T-helper 17 cell (primary cell): ENCODE measurements around the gene SH3RF3. TPM values are rescaled to one million over a fixed set of nuclear protein-coding genes. Genes with fewer than 3 reads are reported as not detected.
A peak's percentile ranks its signal among the peaks of the same experiment; 100 is the strongest.

Experiments
- ATAC-seq: fragments of 150-1000 bp; cut with Tn5 transposase; 2 replicates; pipeline ENCODE4 v1.10.0; 2021; ENCODE audit warnings: mild to moderate bottlenecking, moderate library complexity
- DNase-seq, 3 donors: peaks; one replicate each; pipeline versions ENCODE4 v3.0.0 to v3.0.0-alpha.2; 2020 to 2021
- H3K9me3 ChIP-seq: one replicate; pipeline ENCODE4 v1.7.0; 2013; ENCODE audit warnings: low read length, mild to moderate bottlenecking; ENCODE audit not compliant: control insufficient read depth, poor library complexity, severe bottlenecking
- H3K27ac Mint-ChIP-seq: one replicate; pipeline ENCODE4 v1.8.0; 2022; ENCODE audit warnings: mild to moderate bottlenecking, moderate library complexity, mixed read lengths
- H3K27me3 Mint-ChIP-seq: one replicate; pipeline ENCODE4 v1.8.0; 2022; ENCODE audit warnings: mixed read lengths
- H3K36me3 Mint-ChIP-seq: one replicate; pipeline ENCODE4 v1.8.0; 2022; ENCODE audit warnings: low read depth, mixed read lengths
- H3K4me1 Mint-ChIP-seq: one replicate; pipeline ENCODE4 v1.8.0; 2022; ENCODE audit warnings: mild to moderate bottlenecking, mixed read lengths
- H3K4me3 Mint-ChIP-seq: one replicate; pipeline ENCODE4 v1.8.0; 2022; ENCODE audit warnings: mild to moderate bottlenecking, moderate library complexity, mixed read lengths
- total RNA-seq, 4 donors: library from RNA in 2 of 4; stranded (reverse) in 2 of 4; gene quantifications; one replicate each; pipeline ENCODE4 v1.2.3 and lab custom pipeline; 2022 to 2026

SH3RF3 gene
- total RNA-seq, 2 donors from 2014 or later = 0.16 to 0.27 TPM

- Mint-ChIP-seq H3K4me3 (no peak overlapping the region), H3K27me3 (peaks cover 51% of the 10 kb centered on the region), H3K36me3 (peaks cover 2% of the 10 kb centered on the region), H3K4me1 (peaks cover 6% of the 10 kb centered on the region), H3K27ac (no peak overlapping the region)
- ATAC-seq (no peak), DNase-seq (no peak)
- H3K9me3 ChIP-seq = no peaks in the 10 kb centered on the region
Measured at GRCh38 chr2:109234355-109234754, 105.3 kb downstream of the SH3RF3 start.

DNA sequence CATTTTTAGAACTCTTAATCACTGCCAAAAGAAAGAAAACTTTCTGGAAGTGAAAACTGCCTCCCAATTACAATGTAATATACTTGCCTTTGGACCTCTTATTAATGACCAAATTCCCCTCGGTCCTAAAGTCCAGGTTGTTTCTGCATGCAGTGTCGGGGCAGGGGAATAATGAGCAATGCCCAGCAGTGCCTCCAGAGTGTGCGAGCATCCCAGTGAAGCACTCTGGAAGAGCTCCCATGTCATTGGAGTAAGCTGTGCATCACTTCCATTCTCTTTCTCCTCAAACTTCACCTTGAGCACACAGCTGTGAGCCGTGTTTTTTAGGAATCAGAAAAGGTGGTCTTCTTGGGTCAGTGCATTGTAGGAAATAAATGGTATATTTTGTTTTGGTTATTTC is 107.1 kb downstream of the SH3RF3 start:
- Mint-ChIP-seq H3K27me3 (peaks cover 39% of the 10 kb centered on the region), H3K27ac (no peak overlapping the region), H3K4me3 (no peak overlapping the region), H3K36me3 (peaks cover 2% of the 10 kb centered on the region), H3K4me1 (peaks cover 12% of the 10 kb centered on the region)
- H3K9me3 ChIP-seq = no peaks in the 10 kb centered on the region
- DNase-seq (no peak), ATAC-seq (no peak)

- ATAC-seq (no peak), DNase-seq (no peak)
- no peak overlapping the region for H3K4me3 Mint-ChIP-seq
- H3K27ac Mint-ChIP-seq = peak overlapping the region; percentile 16
- H3K27me3 Mint-ChIP-seq = peaks cover 24% of the 10 kb centered on the region
- H3K4me1 Mint-ChIP-seq = peaks cover 12% of the 10 kb centered on the region
- peaks cover 2% of the 10 kb centered on the region for H3K36me3 Mint-ChIP-seq
- no peaks in the 10 kb centered on the region for H3K9me3 ChIP-seq
Measured at GRCh38 chr2:109237792-109238191, 108.8 kb downstream of the SH3RF3 start.

- H3K36me3 Mint-ChIP-seq = peaks cover 2% of the 10 kb centered on the region
- DNase-seq (no peak), ATAC-seq (peak; percentile 79)
- H3K27me3 Mint-ChIP-seq = peaks cover 26% of the 10 kb centered on the region
- H3K4me1 Mint-ChIP-seq = peaks cover 14% of the 10 kb centered on the region
- peak overlapping the region; percentile 16 for H3K27ac Mint-ChIP-seq
- no peak overlapping the region for H3K4me3 Mint-ChIP-seq
- no peaks in the 10 kb centered on the region for H3K9me3 ChIP-seq
Measured at GRCh38 chr2:109238580-109238979, 109.6 kb downstream of the SH3RF3 start.

GRCh38 chr2:109239720-109240119 is 110.7 kb downstream of the SH3RF3 start:
- H3K9me3 ChIP-seq = no peaks in the 10 kb centered on the region
- DNase-seq (no peak), ATAC-seq (no peak)
- H3K36me3 Mint-ChIP-seq = peaks cover under 1% of the 10 kb centered on the region
- H3K4me1 Mint-ChIP-seq = peaks cover 14% of the 10 kb centered on the region
- no peak overlapping the region for H3K4me3 Mint-ChIP-seq
- H3K27ac Mint-ChIP-seq = no peak overlapping the region
- H3K27me3 Mint-ChIP-seq = peaks cover 22% of the 10 kb centered on the region

DNA sequence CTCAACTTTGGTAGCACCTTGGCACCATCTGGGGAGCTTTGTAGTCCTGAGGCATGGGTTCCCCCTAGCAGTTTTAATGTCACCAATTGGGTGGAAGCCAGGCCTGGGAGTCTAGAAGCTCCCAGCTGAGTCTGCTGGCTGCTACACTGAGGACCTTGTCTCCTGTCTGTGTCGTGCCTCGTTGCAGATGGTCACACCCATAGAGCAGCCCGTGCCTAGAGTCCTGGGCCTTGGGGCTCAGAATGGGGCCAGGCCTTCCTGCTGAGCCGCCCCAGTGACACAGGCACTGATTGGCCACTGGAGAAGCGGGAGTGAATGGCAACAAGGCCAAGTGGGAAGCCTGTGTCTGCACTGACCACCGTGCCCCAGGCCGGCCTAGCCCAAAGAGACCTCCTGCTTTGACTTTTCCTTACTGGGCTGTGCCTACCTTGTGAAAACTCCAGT is 113.2 kb downstream of the SH3RF3 start:
- no peak for ATAC-seq
- peaks cover 14% of the 10 kb centered on the region for H3K4me1 Mint-ChIP-seq

GRCh38 chr2:109242654-109243331 is 113.8 kb downstream of the SH3RF3 start:
- H3K4me1 Mint-ChIP-seq = peaks cover 14% of the 10 kb centered on the region
- DNase-seq (no peak), ATAC-seq (no peak)
- H3K36me3 Mint-ChIP-seq = no peaks in the 10 kb centered on the region
- no peaks in the 10 kb centered on the region for H3K9me3 ChIP-seq
- H3K27me3 Mint-ChIP-seq = peaks cover 25% of the 10 kb centered on the region
- H3K27ac Mint-ChIP-seq = no peak overlapping the region
- no peak overlapping the region for H3K4me3 Mint-ChIP-seq

More for the DNA sequence above, 113.2 kb downstream of the SH3RF3 start:
- Mint-ChIP-seq H3K27me3 (peaks cover 19% of the 10 kb centered on the region), H3K27ac (no peak overlapping the region), H3K4me3 (no peak overlapping the region), H3K36me3 (no peaks in the 10 kb centered on the region)
- DNase-seq = no peak
- H3K9me3 ChIP-seq = no peaks in the 10 kb centered on the region

DNA sequence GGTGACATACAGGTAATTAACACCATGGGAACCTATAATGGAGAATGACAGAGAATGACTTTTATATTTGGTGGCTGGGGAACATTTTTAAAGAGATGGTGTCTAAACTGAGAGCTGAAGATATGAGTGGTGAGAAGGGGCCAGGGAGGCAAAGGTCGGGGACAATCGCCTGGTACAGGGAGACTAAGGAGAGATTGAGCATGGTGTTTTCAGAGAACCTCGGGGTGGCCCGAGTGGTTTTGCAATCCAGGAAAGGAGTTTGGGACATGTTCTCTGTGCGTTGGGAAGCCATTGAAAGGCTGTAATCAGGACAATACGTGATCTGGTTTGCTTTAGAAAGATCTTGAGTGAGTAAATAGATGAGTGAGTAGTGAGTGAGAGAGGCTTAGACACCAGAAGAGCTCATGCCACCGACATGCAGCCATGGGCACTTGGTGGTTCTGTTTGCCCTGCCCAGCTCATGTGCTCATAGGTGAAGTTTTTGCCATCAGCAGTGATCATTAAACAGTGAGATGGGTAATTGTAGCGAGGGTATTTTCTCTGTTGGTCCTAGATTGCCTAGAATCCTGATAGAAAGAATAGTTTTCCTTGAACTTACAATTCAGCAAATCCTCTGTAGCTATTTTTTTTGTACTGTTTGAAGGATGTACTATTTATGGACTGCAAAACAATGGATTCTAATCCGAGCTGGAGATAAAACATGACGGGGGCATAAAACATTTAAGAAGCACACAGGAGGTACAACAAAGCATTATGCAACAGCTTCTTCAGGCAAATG is 114.7 kb downstream of the SH3RF3 start:
- H3K9me3 ChIP-seq = no peaks in the 10 kb centered on the region
- H3K4me1 Mint-ChIP-seq = peaks cover 12% of the 10 kb centered on the region
- H3K27ac Mint-ChIP-seq = no peak overlapping the region
- H3K27me3 Mint-ChIP-seq = peaks cover 31% of the 10 kb centered on the region
- H3K4me3 Mint-ChIP-seq = no peak overlapping the region
- peaks cover 2% of the 10 kb centered on the region for H3K36me3 Mint-ChIP-seq
- ATAC-seq (no peak), DNase-seq (no peak)

GRCh38 chr2:109244304-109244582 is 115.2 kb downstream of the SH3RF3 start:
- H3K4me1 Mint-ChIP-seq = peaks cover 10% of the 10 kb centered on the region
- H3K27me3 Mint-ChIP-seq = peaks cover 31% of the 10 kb centered on the region
- no peaks in the 10 kb centered on the region for H3K9me3 ChIP-seq
- DNase-seq = no peak
- H3K27ac Mint-ChIP-seq = no peak overlapping the region
- H3K36me3 Mint-ChIP-seq = peaks cover 2% of the 10 kb centered on the region
- ATAC-seq = no peak
- H3K4me3 Mint-ChIP-seq = no peak overlapping the region

- H3K9me3 ChIP-seq = no peaks in the 10 kb centered on the region
- no peak for DNase-seq
- Mint-ChIP-seq H3K27ac (no peak overlapping the region), H3K27me3 (peaks cover 31% of the 10 kb centered on the region), H3K4me1 (peaks cover 7% of the 10 kb centered on the region), H3K36me3 (peaks cover 2% of the 10 kb centered on the region), H3K4me3 (no peak overlapping the region)
- ATAC-seq = no peak
Measured at GRCh38 chr2:109244750-109245382, 115.9 kb downstream of the SH3RF3 start.

- no peak overlapping the region for H3K27ac Mint-ChIP-seq
- ATAC-seq = no peak
- no peak overlapping the region for H3K4me3 Mint-ChIP-seq
- DNase-seq = no peak
- H3K27me3 Mint-ChIP-seq = peaks cover 31% of the 10 kb centered on the region
- H3K36me3 Mint-ChIP-seq = peaks cover 2% of the 10 kb centered on the region
- peaks cover 4% of the 10 kb centered on the region for H3K4me1 Mint-ChIP-seq
- no peaks in the 10 kb centered on the region for H3K9me3 ChIP-seq
Measured at GRCh38 chr2:109246176-109246575, 117.2 kb downstream of the SH3RF3 start.

- no peaks in the 10 kb centered on the region for H3K9me3 ChIP-seq
- peaks cover 2% of the 10 kb centered on the region for H3K36me3 Mint-ChIP-seq
- DNase-seq (no peak), ATAC-seq (no peak)
- H3K4me3 Mint-ChIP-seq = no peak overlapping the region
- peaks cover 4% of the 10 kb centered on the region for H3K4me1 Mint-ChIP-seq
- no peak overlapping the region for H3K27ac Mint-ChIP-seq
- H3K27me3 Mint-ChIP-seq = peaks cover 31% of the 10 kb centered on the region
Measured at GRCh38 chr2:109246616-109247015, 117.6 kb downstream of the SH3RF3 start.

GRCh38 chr2:109247340-109247739 is 118.3 kb downstream of the SH3RF3 start:
- ATAC-seq (no peak), DNase-seq (no peak)
- Mint-ChIP-seq H3K36me3 (peaks cover 2% of the 10 kb centered on the region), H3K4me1 (peaks cover 4% of the 10 kb centered on the region), H3K4me3 (no peak overlapping the region), H3K27ac (no peak overlapping the region), H3K27me3 (peaks cover 31% of the 10 kb centered on the region)
- H3K9me3 ChIP-seq = no peaks in the 10 kb centered on the region
